Stimulated activated CD4-positive, alpha-beta T cell treated with anti-CD3 and anti-CD28 coated beads, Interleukin-1b, Interleukin-23, amount 100 ng/mL, for 24 hours (primary cell): ENCODE measurements around the gene CAPN9.

Source experiments
- DNase-seq, 4 experiments: peaks; one replicate each; pipeline ENCODE4 v3.0.0-alpha.2; 2020; ENCODE audit warnings: low read depth in 4 of 4, low spot score in 1 of 4

CAPN9 gene

DNA sequence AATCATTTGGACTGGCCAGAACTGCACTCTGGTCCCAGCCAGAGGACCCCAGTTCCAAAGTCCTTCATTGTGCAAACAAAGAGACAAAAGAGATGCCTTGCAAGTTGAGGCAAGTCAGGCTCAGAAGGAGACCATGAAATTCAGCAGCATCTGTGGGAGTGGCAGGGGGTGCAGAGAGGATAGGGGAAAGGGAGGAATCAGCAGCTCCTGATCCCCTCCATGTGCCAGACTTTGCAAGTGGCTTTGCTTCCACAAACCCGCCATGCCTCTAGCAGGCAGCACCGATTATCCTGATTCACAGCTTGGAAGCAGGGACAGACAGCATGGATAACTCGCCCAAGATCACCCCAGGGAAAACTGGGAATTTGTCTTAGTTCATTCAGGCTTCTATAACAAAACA, 2.1 kb upstream of the CAPN9 start:
- no peak for DNase-seq

DNA sequence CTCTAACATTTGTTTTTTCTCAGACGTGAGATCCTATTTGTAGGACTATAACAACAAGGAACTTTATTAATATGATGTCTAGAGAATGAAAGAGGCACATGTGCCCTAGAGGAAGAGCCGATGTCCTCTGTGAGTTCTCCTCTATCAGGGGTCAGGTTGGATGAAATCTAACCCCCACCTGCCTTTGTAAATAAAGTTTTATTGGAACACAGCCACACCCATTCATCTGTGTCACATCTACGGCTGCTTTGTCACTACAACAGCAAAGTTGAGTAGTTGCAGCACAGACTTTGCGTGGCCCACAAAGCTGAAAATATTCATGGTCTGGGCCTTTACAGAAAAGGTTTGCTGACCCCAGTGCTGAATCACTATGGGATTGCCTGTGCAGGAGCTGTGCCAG, 571 bp upstream of the CAPN9 start:
- DNase-seq = no peak

DNA sequence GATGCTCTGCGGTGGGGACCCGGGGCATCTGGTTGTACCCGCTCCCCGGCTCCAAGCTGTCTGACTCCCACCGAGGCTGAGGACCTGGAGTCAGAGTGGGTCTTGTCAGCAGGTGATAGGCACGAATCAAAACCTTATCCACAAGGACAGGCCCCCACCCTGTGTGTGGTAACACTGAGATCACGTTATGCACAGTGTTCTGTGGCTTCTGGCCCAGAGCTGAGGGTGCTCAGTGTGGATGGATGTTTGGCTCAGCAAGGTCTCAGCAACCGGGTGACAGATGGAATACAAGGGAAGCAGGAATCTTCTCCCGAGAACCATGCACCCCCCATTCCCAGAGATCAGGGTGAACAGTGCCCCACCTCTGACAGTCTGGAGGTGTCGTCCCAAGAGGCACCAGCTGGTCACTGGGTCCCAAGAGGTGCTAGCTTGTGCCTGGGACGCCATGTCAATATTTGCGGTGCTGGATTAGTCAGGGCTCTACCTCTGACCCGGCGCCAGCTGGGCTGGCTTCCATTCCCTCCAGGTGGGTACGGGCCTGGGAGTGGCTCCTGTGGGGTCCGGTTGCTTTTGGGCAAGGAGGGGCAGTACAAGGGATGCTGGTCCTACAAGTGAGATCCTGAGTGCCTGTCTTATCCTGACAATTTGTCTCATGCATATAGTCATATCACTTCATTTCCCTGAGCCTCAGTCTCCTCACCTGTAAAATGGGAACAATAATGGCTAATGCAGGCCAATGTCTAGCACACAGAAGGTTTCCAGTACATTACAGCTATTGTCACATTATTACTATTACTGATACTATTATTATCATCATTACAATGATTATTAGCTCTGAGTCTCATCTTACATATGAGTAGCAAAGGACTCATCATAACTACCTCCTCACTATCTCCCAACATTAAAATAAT, 957 bp downstream of the CAPN9 start:
- DNase-seq = no peak

DNA sequence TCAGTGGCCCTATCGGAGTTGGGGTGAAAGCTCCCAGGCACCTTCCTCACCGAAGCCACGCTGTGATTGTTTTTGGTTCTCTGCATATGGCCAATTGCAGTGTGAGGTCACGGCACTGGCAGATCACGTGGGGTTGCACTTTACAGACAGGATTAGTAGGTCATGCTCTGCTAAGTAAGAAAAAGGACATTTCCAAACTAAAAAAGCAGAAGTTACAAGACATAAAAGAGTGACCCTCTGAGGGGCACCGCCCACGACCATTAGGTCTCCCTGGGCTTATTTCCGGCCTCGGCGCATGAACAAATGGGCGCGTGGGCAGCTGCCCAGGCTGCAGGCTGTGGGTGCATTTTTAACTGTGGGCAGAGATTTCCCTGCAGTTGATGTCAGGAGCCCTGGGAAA, 2.0 kb downstream of the CAPN9 start:
- DNase-seq = no peak

DNA sequence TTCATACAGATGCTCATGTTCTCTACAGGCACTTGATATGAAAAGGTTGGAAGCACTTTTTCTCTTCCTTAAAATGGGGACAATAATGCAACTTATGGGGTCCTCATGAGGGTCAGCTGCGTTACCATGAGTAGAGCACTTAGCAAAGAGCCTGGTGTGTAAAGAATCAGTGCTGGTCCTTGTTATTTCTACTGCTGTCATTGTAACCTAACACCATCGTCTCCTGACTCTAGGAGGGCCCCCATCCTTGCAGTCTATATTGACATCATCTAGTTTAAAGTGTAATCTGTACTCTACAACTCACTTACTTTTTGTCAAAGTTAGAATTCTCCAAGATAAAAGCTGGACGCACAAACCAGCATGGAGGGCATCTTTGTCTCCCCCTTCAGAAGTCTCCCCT, 2.4 kb downstream of the CAPN9 start:
- no peak for DNase-seq

DNA sequence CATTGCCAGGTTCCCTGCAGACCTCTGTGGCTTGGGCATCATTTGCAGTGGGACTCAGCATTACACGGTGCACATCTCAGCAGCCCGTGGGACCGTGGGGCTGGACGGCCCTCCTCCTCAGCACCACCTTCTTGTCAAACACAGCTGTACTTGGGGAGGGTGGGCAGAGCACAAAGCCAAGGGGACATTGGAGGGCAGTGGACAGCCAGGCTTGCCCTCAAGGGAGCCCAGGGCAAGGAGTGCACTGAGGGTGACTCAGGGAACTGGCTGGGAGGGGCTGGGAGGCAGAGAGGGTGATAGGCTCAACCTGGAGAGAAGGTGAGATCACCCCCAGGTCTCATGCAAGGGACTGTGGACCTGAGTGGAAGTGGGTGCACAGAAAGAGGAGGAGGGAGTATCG, 3.4 kb downstream of the CAPN9 start:
- DNase-seq = no peak

DNA sequence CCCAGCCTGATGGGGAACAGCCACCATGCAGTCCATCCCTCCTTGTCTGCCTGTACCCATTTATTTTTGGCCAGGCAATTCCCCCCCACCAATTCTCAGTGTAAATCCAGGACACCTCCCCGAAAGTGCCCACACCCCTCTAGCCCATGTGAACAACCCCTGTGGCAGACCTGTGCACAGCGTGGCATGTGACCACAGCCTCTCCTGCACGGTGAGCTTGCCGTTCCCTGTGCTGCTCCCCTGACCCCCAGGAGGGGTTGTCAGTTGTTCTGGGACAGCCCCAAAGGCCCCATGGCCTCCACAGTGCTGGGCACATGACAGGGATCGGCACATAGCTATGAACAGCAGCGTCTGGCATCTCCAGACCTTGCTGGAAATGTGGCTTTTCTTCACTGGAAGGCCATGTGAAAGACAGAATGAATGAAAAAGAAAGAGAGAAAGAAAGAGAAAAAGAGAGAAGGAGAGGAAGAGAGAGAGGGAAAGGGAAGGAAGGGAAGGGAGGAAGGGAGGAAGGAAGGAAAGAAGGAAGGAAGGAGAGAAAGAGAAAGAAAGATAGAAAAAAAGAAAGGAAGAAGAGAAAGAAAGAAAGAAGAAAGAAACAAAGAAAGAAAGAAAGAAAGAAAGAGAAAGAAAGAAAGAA, 3.9 kb downstream of the CAPN9 start:
- DNase-seq = no peak

DNA sequence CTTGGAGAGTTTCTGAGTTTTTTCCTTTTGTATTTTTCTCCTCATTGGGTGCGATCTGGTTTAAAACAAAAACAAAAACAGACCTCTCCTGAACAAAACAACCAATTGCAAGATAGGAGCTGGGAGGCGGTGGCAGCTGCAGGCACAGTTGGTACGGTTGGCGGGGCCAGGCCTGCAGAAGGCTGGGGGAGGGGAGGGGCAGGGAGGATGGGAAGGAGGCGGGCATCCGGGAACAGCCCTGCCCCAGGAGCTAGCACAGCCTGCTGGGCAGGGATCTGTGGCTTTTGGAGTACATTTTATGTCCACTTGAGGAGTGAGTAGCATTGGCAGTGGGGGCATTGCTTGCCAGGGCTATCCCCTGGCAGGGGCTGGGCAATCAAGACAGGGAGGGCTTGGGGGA, 5.2 kb downstream of the CAPN9 start:
- no peak for DNase-seq

DNA sequence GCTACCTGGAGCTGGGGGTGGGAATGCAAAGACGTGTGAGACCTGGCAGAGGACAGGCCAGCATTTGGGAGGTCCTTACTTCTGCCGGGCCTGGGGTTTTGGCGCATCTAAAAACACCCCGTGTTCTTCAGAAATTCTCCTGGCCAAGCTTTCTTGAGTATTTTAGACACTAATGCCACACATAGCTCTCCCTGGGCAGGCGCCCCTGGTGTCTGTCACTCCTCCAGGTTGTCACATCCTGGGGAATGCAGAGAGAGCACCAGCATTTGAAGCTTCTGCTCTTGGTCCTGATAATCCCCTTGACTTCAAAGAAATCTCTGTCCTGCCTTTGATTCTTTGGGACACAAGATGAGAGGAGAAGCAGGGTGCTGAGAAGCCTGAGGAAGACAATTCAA, 6.0 kb downstream of the CAPN9 start:
- no peak for DNase-seq

DNA sequence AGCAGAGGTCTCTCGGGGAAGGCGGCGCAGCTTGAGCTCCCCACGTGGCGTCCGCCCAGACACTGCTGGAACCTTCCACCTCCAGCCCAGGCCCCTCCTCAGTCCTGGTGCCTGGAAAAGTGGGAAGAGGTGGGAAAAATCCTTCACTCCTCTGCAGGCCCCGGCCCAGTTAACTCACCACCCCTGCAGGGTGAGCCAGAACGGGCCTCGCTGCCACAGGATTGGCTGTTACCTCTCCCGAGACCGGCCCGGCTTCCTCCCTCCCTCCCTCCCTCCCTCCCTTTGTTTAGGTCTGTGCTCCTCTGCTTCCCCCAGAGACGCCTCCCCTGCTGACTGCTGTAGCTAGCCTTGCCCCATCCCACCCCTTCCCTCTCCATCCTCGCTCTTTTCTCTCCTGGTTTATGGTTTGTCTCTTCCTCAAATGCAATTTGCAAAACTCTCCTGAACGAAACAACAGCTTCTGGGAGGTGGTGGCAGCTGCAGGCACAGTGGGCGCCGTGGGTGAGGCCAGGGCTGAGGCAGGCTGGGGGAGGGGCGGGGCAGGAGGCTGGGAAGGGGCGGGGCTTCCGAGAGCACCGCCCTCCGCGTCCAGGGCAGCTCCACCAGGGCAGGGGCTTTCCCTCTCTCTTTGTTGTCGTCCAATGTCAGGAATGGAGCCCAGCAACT, 6.5 kb downstream of the CAPN9 start:
- peak in 2 of 4 experiments; percentile 3 to 4 for DNase-seq

DNA sequence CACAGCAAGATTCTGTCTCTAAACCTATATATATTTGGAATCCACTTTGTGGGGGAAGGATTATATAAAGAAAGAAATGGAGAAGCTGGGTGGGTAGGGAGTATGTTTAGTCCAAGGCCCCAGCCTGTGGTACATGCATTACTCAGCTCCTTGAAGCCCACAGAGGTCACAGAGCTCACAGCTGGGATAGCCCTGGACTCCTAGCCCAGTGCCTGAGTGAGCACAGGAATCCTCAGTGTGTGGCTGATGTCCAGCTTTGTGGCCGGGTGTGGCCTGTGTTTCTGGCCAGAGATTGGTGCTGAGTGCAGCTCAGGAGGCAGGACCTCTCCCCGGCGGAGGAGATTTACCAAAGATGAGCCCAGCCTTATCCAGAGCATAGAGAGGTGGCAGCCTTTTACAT, 7.6 kb downstream of the CAPN9 start:
- no peak for DNase-seq

DNA sequence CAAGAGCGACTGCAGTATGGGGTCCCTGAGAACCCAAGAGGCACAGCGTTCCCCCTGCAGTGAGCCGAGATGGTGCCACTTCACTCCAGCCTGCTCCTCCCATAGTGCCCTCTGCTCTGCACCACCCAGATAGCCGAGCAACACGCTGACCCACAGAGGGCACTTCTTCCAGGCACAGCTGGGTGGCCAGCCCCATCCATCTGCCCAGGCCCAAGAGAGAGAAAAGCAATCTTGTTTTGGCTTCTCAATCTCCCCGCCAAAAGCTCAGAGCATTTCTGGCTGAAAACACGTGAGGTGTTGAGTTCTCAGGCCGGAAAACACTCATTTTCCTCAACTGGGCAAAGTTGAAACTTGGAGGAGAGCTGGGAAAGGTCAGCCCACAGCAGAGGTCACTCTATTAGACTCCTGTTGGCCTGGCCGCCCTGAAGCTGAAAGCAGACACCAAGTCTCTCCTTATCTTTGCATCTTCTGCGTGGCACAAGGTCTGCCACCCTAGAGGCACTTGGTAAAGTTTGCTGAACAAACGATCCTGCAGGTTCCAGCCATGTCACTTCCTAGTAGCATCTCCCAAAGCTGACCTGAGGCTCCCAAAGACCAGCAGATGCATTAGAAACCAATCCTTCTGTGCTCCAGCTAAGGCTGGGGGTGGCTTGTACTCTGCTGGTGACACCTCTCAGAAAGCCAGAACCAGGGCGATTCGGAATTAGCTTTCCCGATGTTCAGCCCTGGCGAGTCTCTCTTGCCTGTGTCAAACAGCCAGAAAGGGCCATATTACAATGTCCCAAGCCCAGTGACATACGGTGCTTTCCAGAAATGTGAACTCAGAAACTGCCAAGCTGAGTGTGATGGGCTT, 10.9 kb downstream of the CAPN9 start:
- DNase-seq = no peak

DNA sequence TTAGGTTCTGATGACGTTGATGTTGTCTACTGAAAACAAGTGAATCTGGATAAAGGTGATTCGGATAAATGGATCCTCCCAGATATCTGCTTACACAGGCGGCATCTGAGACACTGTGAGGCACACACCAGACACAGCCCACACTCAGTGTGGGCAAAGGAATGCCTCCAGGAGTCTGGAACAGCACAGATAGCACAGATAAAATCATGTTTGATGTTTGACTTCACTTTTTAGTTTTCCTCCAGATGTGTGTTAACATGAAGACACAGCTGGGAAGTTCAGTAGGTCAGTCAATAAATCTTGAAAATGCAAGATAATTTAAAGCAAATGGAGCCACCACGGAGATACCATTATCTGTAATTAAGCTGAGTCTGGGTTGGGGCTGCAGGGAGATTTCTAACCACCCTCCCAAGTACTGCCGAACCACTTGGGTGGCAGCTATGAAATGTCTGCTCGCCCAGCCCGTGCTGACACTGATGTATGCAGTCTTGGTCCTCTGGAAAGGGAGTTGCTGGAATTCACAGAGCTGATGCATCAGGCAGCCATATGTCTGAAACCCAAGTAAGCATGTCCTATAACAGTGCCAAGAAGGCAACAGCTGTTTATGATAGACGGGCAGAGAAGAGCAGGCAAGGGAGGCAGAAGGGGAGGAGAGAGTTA, 11.7 kb downstream of the CAPN9 start:
- DNase-seq = no peak

DNA sequence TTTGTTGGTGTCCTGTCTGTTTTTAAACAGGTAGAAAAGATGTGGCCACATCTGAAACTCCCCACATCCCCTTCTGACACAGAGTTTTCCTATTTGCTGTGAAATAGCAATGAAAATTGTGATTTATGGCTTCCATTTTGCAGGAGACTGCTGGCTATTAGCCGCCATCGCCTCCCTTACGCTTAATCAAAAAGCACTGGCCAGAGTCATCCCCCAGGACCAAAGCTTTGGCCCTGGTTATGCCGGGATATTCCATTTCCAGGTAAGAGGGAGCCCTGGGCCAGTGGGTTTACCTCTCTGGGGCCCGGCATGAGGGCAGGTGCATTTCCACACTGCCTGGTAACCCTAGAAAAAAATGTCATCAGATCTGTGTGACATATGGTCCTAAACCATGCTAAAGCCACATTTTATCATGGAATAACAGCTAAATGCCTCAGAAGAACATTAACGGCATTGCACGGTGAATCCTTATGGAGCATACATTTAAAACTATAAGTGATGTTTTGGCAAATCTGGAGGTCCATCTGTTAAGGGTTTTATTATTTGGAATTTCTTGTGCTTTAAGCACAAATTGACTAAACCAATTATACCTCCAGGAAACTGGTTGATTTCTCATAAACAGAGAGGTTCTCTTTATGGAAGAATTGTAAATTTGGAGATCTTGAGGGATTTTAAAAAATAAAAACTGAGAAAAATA, 12.3 kb downstream of the CAPN9 start:
- no peak for DNase-seq

DNA sequence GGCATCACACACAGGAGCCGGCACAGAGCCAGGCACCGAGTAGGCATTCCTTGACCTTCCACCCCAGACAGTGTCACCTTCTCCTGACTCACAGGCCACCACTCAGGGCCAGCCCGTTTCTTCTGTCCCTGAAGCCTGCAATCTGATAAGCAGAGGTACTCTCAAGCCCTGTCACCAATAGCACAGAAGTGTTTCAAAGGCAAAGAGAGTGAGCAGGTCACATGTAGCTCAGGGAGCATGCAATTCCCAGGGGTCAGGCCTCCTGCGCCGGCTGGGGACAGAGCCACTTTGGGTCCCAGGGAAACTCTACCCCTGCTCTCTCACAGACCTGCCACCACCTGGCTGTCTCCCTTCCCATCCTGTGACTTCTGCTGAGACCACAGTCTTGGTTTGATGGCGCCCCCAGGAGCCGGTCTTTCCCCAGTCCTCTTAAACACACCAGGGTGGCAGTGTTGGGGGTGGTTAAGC, 13.2 kb downstream of the CAPN9 start:
- DNase-seq = no peak

DNA sequence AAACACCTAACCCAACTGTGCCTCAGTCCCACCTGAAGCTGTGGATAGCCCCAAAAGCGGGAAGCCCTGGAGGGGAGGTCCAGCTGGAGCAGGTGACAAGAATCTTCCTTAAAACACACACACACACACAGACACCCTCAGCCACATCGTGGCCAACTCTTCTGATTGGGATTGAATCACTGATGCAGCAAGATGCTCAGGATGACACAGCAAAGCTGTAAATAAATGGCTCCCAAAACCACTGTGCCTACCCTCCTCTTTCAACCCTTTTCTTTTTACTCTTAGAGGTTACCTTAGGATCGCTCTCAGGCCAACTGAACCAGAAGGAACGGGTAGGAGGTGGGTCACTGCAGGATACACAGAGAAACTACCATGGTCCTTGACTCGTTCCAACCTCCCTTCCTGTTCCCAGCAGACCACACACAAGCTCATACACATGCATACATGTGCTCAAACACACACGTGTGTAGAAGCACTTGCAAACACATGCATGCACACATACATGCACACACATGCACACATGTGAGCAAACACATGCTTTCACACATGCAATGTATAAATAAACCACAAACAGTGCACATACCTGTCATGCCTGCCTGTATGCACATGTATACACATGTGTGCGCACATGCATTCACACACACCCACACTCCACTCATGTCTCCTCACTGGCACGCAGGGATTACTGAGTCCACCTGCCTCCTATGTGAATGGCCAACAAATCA, 14.4 kb downstream of the CAPN9 start:
- DNase-seq = no peak

DNA sequence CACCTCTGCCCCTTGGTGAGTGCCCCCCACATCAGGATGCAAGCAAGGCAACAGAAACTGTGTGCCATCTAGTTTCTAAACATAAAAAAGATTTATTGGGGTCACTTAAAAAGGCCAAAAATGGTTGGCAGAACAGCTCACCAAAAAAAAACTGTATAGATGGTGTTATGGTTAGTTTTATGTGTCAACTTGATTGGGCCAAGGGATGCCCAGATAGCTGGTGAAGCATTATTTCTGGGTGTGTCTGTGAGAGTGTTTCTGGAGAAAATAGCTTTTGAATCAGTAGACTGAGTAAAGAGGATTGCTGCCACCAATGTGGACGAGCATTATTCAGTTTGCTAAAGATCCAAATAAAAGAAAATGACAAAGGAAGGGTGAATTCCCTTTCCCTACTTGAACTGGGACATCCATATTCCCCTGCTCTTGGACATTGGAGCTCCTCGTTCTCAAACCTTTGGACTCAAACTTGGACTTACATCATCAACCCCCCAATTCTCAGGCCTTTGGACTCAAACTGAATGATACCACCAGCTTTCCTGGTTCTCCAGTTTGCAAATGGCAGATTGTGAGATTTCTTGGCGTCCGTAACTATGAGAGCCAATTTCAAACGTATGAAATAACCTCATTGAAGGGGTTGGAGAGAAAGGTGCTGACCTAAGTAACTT, 16.9 kb downstream of the CAPN9 start:
- DNase-seq = no peak

DNA sequence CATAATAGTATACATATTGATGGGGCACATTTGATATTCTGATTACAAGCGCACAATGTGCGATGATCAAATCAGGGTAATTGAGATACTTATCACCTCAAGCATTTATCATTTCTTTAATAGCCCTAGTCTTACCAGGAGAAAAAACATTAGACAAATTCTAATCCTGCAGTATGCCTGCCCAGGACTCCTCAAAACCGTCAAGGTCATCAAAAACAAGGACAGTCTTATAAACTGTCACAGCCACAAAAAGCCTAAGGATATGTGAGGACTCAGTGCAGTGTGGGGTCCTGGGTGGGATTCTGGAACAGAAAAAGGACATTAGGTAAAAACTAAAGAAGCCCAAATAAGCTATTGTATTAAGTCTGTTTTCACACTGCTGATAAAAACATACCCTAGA, 19.1 kb downstream of the CAPN9 start:
- DNase-seq = no peak
